ENCODE results near the gene ARHGAP42.
A peak's percentile ranks its signal among the peaks of the same experiment; 100 is the strongest.

The ARHGAP42 gene

DNA sequence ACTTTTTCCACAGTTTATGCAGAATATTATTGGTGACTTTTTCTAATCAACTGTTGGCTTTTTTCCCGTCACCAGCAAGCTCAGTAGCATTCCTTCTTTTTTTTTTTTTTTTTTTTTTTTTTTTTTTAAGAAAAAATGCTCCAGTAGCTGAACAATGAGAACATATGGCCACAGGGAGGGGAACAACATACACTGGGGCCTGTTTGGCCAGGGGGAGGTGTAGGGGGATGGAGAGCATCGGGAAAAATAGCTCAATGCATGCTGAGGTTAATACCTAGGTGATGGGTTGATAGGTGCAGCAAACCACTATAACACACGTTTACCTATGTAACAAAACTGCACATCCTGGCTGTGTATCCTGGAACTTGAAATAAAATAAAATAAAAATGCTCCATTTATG lies 82.5 kb downstream of the ARHGAP42 start:
- TF ChIP-seq, protein P1, sequence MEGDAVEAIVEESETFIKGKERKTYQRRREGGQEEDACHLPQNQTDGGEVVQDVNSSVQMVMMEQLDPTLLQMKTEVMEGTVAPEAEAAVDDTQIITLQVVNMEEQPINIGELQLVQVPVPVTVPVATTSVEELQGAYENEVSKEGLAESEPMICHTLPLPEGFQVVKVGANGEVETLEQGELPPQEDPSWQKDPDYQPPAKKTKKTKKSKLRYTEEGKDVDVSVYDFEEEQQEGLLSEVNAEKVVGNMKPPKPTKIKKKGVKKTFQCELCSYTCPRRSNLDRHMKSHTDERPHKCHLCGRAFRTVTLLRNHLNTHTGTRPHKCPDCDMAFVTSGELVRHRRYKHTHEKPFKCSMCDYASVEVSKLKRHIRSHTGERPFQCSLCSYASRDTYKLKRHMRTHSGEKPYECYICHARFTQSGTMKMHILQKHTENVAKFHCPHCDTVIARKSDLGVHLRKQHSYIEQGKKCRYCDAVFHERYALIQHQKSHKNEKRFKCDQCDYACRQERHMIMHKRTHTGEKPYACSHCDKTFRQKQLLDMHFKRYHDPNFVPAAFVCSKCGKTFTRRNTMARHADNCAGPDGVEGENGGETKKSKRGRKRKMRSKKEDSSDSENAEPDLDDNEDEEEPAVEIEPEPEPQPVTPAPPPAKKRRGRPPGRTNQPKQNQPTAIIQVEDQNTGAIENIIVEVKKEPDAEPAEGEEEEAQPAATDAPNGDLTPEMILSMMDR (IDR thresholded peaks at IDR 0.05; ENCODE audit: control insufficient read depth, extremely low read depth, insufficient read depth): no peak
- no peak overlapping the region for H3K4me3 ChIP-seq (ENCODE audit: low read depth, low read length)
- DNase-seq (ENCODE audit: low read depth): no peak

DNA sequence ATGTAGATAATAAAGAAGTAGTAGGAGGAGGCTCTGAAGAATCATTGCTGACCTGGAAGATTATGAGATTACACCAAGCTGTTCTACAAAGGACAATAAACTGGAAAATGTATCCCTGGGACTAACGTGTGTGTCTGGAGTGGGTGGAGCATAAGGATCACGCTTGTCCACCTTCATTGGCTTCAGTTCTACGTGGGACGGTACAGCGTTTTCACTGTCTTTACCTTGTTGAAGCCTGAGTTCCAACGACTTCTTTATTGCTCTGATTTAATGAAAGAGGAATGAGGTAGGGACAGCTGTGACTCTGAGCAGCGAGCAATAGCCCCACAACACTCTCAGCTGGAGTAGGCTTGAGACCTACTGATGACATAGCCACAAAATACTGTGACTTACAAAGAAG lies 87.0 kb downstream of the ARHGAP42 start:
- no peak overlapping the region for H3K4me3 ChIP-seq (ENCODE audit: low read depth, low read length)
- no peak for DNase-seq (ENCODE audit: low read depth)
- TF ChIP-seq, protein P1 (IDR thresholded peaks at IDR 0.05; ENCODE audit: control insufficient read depth, extremely low read depth, insufficient read depth): no peak

DNA sequence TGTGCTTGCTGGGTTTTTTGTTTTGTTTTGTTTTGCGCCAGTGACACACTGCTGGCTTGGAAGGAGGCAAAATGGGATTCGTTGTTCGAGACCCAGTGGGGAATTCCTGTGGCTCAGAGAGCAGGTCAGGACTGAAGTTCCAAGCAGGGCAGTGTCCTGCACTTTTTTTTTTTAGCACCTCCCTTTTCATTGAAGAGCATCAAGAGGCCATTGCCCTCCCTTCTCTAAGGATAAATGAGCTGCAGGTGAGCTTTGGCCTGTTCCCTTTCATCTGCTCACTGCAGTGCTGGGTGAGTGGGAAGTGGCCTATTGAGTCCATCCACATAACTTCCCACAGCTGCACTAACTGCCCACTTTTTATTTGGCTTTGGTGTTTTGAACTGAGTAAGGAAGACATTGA lies 87.8 kb downstream of the ARHGAP42 start:
- TF ChIP-seq, protein P1 (IDR thresholded peaks at IDR 0.05; ENCODE audit: control insufficient read depth, extremely low read depth, insufficient read depth): no peak
- no peak overlapping the region for H3K4me3 ChIP-seq (ENCODE audit: low read depth, low read length)
- DNase-seq (ENCODE audit: low read depth): no peak

DNA sequence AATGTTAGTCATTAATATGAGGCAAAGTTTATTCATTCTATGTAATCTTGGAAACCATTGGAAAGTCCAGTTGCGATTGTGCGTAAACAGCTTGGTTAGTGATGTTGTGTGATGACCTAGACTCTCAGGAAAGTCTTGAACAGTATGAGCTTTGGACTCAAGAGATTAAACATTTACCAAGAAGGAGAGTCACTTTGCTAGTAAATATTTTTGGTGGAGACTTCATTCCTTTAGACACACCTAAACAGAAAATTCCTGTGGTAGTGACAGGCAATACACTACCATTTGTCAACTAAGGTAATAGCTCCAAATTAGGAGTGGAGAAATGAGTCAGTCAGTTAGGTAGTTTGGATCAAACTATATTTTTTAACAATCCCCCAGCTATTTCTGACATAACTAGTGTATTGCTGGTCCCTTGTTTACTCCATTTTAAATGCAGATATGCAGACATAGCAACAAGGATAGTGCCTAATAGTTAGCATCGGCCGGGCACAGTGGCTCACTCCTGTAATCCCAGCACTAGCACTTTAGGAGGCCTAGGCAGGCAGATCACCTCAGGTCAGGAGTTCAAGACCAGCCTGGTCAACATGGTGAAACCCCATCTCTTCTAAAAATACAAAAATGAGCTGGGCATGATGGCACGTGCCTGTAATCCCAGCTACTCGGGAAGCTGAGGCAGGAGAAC lies 89.3 kb downstream of the ARHGAP42 start:
- TF ChIP-seq, protein P1 (IDR thresholded peaks at IDR 0.05; ENCODE audit: control insufficient read depth, extremely low read depth, insufficient read depth): no peak
- no peak overlapping the region for H3K4me3 ChIP-seq (ENCODE audit: low read depth, low read length)
- no peak for DNase-seq (ENCODE audit: low read depth)

DNA sequence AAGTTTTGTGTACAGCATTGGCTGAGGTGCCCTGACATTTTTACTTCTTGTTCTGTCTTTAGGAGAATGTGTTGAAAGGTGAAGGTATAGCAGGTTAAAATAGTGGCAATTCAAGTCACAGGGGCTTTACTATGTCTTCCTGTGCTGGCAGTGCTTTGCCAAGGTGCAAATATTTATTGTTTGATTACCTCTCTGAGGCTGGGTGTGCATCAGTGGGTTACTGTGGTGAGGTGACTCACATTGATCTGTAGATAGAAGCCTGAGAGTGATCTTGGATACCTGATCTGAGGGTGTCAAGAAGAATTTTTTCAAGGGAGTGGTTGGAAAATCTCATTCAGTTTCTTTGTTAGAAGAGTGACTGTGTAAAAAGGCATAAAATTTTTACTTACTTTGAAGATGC lies 90.0 kb downstream of the ARHGAP42 start:
- TF ChIP-seq, protein P1 (IDR thresholded peaks at IDR 0.05; ENCODE audit: control insufficient read depth, extremely low read depth, insufficient read depth): no peak
- H3K4me3 ChIP-seq (ENCODE audit: low read depth, low read length): no peak overlapping the region
- peak; percentile 33 for DNase-seq (ENCODE audit: low read depth)

DNA sequence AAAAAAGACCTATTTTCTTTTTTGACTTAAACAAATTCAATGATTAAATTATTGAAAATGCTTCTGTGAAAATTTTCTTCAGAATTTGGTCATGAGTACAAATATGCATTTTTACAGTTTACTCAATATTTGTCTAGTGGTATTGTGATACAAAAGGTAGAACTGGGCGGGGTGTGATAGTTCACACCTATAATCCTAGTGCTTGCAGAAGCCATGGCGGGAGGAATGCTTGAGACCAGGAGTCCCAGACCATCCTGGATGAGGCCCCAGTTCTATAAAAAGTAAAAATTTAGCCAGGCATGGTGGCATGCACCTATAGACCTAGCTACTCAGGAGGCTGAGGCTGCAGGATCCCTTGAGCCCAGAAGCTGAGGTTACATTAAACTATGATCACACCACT lies 90.6 kb downstream of the ARHGAP42 start:
- no peak overlapping the region for H3K4me3 ChIP-seq (ENCODE audit: low read depth, low read length)
- no peak for DNase-seq (ENCODE audit: low read depth)
- TF ChIP-seq, protein P1 (IDR thresholded peaks at IDR 0.05; ENCODE audit: control insufficient read depth, extremely low read depth, insufficient read depth): no peak

DNA sequence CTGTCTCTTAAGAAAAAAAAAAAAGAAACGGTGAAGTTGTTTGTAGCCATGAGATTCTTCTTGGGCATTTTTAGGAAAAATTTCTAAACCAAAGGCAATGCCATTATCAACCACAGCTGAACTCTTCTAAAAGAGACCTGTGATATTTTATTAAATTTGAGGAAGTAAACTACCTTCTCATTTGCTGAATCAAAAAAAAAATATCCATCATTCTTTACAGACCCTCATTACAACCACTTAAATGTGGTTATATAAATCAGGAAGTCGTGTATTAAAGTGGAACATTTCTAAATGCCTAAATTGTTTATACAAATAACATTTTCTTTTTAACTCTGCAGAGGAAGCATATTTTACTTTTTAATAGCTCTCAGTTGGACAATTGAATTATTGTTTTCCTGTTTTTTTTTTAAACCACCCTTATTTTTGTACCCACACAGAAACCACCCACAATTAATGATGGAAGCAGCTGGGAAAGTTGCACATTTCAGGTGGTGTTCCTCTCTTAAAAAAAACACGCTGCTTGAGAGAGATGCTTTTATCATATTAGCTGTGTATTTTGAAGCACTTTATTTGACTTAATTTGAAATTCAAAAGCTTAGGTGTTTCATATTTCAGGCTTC lies 91.2 kb downstream of the ARHGAP42 start:
- H3K4me3 ChIP-seq (ENCODE audit: low read depth, low read length): no peak overlapping the region
- TF ChIP-seq, protein P1 (IDR thresholded peaks at IDR 0.05; ENCODE audit: control insufficient read depth, extremely low read depth, insufficient read depth): no peak
- no peak for DNase-seq (ENCODE audit: low read depth)

Data from LNCaP clone FGC (cell line).